GM13976 (cell line): ENCODE results near the gene CD109.

Source experiments
- DNase-seq: peaks from one replicate; pipeline ENCODE4 v3.0.0; 2012; ENCODE audit warnings: low spot score
- CTCF ChIP-seq: IDR thresholded peaks from 2 replicates; pipeline ENCODE4 v1.5.1; 2012; ENCODE audit warnings: borderline replicate concordance, mild to moderate bottlenecking; ENCODE audit not compliant: insufficient read depth; ENCODE audit errors: extremely low read depth, missing control alignments, control extremely low read depth
- in situ Hi-C: fragments of 300-500 bp; cut with MboI; formaldehyde crosslinking; loops from one replicate; pipeline ENCODE4 v1.12.0; 2022; ENCODE audit warnings: low sequenced_read_pairs, mixed read lengths, inconsistent platforms; ENCODE audit not compliant: unreplicated experiment

The CD109 gene

DNA sequence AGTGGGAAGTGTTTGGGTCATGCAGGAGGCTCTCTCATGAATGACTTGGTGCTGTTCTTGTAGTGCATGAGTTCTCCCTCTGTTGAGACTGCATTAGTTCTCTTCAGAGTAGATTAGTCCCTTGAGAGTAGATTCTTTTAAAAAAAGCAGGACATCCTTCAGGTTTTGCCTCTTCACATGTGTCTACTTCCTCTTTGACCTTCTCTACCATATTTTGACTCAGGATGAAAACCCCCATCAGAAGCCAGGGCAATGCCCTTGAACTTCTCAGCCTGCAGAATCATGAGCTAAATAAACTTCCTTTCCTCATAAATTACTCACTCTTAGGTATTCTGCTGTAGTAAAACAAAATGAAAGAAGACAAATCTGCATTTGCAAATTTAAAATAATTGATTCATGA is 170.3 kb downstream of the CD109 start:
- in situ Hi-C loops = loop anchor here (25.0 kb wide), 1 partner anchor 1346 kb away; the partner anchor contains the start of gene COL12A1
- DNase-seq = no peak
- TF ChIP-seq CTCF = no peak

- TF ChIP-seq CTCF = no peak
- in situ Hi-C loops = loop anchor here (25.0 kb wide), 1 partner anchor 1345 kb away; the partner anchor contains the start of gene COL12A1
- DNase-seq = no peak
Observed at GRCh38 chr6:73867411-73867810, 171.4 kb downstream of the CD109 start.

- DNase-seq = no peak
- TF ChIP-seq CTCF = no peak
- in situ Hi-C loops = loop anchor here (25.0 kb wide), 1 partner anchor 1341 kb away; the partner anchor contains the start of gene COL12A1
Observed at GRCh38 chr6:73870907-73871306, 174.9 kb downstream of the CD109 start.

DNA sequence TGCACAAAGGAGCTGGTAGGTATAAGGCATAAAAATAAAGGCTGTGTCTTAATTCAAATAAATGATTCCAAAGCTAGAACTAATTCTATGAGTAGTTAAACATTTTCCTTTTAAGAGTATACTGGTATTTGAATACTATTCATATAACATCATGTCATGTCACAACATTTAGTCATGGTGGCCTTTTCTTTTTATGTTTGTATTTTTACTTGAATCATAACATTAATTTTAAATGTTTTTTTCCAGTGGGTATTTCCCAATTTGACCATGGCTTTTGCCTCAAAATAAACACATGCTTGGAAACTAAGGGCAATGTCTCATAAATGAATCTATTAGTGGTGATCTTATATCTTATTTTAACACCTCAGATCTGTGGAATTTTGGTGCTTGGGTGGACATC is 177.1 kb downstream of the CD109 start:
- no peak for TF ChIP-seq CTCF
- in situ Hi-C loops = loop anchor here (25.0 kb wide), 1 partner anchor 1339 kb away; the partner anchor contains the start of gene COL12A1
- DNase-seq = no peak
